ENCODE measurements around the gene ZNF101.

DNA sequence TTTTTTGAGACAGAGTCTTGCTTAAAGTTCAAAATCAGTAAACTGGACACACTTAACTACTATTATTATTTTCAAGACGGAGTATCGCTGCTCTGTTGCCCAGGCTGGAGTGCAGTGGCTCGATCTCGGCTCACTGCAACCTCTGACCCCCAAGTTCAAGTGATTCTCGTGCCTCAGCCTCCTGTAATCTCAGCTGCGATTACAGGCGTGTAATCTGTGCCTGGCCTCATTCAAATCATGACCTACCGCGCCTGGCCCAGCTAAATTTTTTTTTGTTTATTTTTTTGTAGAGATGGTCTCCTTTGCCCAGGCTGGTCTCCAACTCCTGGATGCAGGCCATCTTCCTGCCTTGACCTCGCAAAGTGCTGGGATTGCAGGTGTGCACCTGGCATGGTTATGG lies 23.0 kb downstream of the ZNF101 start:
- TF ChIP-seq, protein P1, sequence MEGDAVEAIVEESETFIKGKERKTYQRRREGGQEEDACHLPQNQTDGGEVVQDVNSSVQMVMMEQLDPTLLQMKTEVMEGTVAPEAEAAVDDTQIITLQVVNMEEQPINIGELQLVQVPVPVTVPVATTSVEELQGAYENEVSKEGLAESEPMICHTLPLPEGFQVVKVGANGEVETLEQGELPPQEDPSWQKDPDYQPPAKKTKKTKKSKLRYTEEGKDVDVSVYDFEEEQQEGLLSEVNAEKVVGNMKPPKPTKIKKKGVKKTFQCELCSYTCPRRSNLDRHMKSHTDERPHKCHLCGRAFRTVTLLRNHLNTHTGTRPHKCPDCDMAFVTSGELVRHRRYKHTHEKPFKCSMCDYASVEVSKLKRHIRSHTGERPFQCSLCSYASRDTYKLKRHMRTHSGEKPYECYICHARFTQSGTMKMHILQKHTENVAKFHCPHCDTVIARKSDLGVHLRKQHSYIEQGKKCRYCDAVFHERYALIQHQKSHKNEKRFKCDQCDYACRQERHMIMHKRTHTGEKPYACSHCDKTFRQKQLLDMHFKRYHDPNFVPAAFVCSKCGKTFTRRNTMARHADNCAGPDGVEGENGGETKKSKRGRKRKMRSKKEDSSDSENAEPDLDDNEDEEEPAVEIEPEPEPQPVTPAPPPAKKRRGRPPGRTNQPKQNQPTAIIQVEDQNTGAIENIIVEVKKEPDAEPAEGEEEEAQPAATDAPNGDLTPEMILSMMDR (IDR thresholded peaks at IDR 0.05), result no peak
- no peak for TF ChIP-seq SIN3A (IDR thresholded peaks at IDR 0.05; ENCODE audit: borderline replicate concordance, insufficient read depth, low read depth, low read length)
- TF ChIP-seq, protein P2, sequence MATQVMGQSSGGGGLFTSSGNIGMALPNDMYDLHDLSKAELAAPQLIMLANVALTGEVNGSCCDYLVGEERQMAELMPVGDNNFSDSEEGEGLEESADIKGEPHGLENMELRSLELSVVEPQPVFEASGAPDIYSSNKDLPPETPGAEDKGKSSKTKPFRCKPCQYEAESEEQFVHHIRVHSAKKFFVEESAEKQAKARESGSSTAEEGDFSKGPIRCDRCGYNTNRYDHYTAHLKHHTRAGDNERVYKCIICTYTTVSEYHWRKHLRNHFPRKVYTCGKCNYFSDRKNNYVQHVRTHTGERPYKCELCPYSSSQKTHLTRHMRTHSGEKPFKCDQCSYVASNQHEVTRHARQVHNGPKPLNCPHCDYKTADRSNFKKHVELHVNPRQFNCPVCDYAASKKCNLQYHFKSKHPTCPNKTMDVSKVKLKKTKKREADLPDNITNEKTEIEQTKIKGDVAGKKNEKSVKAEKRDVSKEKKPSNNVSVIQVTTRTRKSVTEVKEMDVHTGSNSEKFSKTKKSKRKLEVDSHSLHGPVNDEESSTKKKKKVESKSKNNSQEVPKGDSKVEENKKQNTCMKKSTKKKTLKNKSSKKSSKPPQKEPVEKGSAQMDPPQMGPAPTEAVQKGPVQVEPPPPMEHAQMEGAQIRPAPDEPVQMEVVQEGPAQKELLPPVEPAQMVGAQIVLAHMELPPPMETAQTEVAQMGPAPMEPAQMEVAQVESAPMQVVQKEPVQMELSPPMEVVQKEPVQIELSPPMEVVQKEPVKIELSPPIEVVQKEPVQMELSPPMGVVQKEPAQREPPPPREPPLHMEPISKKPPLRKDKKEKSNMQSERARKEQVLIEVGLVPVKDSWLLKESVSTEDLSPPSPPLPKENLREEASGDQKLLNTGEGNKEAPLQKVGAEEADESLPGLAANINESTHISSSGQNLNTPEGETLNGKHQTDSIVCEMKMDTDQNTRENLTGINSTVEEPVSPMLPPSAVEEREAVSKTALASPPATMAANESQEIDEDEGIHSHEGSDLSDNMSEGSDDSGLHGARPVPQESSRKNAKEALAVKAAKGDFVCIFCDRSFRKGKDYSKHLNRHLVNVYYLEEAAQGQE (IDR thresholded peaks at IDR 0.05; ENCODE audit: insufficient read depth in 1 of 2, low read depth in 2 of 2, low read length in 1 of 2), result no peak
- no peak for TF ChIP-seq TCF7L2 (IDR thresholded peaks at IDR 0.05; ENCODE audit: low read depth, low read length)
